Stimulated activated CD4-positive, alpha-beta T cell treated with anti-CD3 and anti-CD28 coated beads, TNF-alpha, amount 100 ng/mL, for 24 hours (primary cell): Measurements from ENCODE around the gene SERPIND1.

ENCODE experiments used
- DNase-seq, 3 experiments: peaks; one replicate each; pipeline ENCODE4 v3.0.0-alpha.2; 2020; ENCODE audit warnings: low read depth in 3 of 3

The SERPIND1 gene

GRCh38 chr22:20788627-20789344, 14.9 kb downstream of the SERPIND1 start:
- DNase-seq, result no peak

DNA sequence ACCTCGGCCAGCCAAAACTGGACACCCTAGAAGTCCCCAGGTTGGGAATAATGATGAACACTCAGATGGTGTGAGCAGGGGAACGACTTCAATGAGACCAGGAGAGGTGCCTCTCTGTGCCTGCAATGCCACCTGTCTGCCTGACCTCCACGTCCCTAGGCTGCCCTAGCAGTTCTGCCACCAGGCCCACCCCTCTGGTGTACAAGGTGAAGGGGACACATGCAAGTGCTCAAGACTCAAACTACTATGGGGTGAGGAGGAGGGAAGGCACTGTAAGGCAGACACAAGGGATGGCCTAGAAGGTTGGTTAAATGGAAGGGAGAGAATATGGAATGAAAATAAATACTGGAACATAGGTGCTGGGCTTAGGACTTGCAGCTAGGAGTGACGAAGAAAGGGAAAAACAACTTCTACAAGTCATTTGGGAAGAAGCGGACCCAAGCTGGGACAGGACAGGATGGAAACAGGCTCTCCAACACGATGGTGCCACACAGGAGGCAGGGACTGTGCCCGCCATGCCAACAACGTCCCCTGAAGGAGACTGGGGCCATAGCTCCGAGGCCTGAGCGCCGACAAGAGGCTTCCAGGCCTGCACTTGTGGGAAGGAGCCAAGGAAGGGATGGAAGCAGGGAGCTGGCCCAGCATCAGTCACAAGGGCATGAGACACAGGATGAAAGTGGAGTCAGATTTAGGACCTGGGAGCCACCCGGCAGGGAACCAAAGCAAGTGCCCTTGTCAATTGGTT, 18.5 kb downstream of the SERPIND1 start:
- no peak for DNase-seq

GRCh38 chr22:20792966-20793728, 19.2 kb downstream of the SERPIND1 start:
- DNase-seq, result no peak

GRCh38 chr22:20793748-20794649, 20.1 kb downstream of the SERPIND1 start:
- no peak for DNase-seq

DNA sequence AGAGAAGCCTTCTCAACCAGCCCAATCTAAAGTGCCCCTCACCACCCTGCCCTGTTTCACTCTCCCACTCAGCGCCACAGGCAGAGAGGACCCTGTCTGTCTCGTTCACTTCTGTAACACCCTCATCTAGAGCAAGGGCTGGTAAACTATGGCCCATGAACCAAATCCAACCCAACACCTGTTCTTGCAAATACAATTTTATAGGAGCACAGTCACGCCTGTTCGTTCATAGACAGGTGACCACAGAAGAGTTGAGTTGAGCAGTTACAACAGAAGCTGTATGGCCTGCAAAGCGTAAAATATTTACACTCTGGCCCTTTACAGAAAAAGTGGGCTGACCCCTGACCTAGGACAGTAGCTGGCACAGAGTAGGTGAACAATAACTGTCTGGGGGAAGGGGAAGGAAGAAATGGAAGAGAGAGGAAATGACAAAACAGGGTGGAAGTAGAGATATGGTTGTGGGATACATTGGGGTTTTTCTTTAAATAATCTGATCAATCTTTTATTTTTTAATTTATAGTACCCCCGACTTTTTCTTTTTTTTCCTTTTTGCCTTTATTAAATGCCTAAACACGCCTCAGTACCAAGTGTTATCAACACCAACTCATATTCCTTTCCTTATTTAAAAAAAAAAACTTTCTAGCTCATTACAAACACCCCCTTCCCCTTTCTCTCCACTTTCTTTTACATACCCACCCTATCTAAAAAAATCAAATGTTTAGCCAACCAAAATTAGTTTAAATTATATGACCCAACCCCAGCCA, 20.9 kb downstream of the SERPIND1 start:
- DNase-seq, result no peak

- DNase-seq, result no peak
Measured at GRCh38 chr22:20796731-20797130, 22.8 kb downstream of the SERPIND1 start.

DNA sequence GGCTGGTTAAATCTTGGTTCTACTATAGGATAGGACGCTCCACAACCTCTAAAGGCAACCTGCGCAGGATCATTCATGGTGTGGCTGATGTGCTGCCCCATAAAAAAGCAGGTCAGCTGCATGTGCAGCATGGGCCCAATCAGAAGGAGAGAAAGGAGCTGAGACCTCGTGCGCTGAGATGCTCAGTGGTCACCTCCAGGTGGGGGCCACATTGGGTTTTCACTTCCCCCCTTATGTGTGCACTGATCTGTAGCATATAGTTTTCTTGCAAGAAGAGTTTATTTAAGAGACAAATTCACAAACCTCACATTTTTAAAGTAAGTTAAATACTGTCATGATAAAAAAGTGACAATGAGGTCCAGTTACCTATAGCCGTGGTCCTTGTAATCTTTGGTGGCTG, 24.3 kb downstream of the SERPIND1 start:
- no peak for DNase-seq

GRCh38 chr22:20798974-20799373, 25.1 kb downstream of the SERPIND1 start:
- no peak for DNase-seq

DNA sequence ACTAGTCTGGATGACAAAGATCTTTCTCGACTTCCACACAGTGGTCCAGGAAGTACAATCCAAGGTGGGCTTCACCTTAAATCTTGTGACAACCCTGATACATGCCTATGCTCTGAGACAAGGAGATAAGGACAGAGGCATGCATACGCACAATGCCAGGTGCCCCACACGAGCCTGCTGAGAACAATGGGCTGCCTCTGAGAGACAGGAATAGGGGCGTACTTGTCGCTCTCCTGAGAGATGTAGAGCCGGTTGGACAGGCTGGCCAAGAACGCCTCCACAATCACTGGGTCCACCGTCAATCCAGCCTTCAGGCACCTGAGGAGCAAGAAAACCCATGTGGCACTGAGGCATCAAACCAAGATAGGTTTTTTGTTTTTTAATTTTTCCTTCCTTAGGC, 25.5 kb downstream of the SERPIND1 start:
- no peak for DNase-seq

- no peak for DNase-seq
Measured at GRCh38 chr22:20802452-20802851, 28.5 kb downstream of the SERPIND1 start.

GRCh38 chr22:20802922-20803553, 29.1 kb downstream of the SERPIND1 start:
- no peak for DNase-seq

DNA sequence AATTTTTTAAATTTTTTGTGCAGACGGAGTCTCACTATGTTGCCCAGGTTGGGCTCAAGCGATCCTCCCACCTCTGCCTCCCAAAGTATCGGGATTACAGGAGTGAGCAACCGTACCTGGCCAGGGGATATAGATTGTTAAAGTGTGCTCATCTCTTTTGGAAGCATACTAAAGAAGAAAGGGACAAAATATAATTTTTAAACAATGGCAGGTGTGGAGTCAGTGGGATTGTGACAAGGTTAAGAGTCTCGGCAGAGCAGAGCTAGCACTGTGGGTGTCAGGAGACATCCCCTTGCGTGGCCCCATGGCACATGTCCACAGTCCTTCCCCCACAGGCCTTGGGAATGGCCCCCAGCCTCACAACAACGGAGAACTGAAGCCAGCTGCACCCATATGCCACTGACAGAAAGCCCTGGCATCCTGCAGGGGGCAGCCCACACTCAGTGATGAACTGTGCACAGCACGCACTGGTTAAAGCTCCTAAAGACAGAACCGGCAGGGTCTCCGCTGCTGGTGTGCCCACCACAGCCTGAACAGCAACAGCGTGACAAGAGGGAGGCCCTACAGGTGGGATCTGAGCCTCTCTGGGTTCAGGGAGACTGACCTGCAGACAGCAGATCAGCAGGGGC, 29.9 kb downstream of the SERPIND1 start:
- peak in 1 of 3 experiments; percentile 19 for DNase-seq

GRCh38 chr22:20804650-20805049, 30.7 kb downstream of the SERPIND1 start:
- DNase-seq, result no peak

DNA sequence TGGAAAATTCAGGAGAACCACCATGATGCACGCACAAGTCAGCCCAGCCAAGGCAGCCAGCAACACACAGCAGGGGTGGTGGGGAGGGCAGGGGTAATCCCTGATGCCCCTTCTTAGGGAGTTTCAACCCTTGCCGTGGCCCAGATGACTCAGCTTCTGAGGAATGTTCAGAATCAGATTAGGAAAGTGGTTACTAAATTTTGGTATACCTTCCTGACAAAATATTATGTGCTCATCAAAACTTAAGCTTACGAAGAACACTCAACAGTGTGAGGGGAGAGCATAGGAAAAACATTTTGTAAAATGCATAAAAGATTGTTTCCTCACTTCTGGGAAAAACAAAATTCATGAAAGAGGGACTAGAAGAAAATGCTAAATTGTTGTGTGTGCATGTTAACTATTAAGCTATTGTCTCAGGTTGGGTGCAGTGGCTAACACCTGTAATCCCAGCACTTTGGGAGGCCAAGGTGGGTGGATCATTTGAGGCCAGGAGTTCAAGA, 32.1 kb downstream of the SERPIND1 start:
- no peak for DNase-seq

DNA sequence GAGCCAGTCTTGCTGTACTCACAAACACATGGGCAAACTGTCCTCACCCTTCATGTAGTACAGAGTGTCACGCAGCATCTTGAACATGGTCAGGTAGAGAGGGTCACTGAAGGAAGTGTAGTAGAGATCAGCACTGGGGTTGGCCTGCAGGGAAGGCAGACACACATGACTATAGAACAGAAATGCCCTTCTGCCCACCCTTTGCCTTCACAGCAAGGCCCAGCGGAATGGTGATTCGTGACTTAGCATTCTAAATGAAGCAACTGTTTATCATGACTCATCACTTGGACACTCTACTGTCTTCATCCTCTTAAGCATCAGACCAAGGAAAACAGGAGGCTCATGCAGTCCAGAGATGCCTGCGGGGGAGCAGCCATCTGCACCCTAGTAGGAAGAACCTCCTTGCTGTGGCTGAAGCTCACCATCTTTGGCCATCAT, 33.4 kb downstream of the SERPIND1 start:
- DNase-seq, result no peak

- DNase-seq, result no peak
Measured at GRCh38 chr22:20808844-20809243, 34.9 kb downstream of the SERPIND1 start.

- DNase-seq, result no peak
Measured at GRCh38 chr22:20809538-20810185, 35.7 kb downstream of the SERPIND1 start.

GRCh38 chr22:20810645-20811044, 36.7 kb downstream of the SERPIND1 start:
- peak in 1 of 3 experiments; percentile 4 for DNase-seq

- no peak for DNase-seq
Measured at GRCh38 chr22:20811171-20811570, 37.3 kb downstream of the SERPIND1 start.
